Measurements from ENCODE around the gene BTBD2.
"Not testable (repeated sequence)": the region's sequence is repeated elsewhere in the genome, so short reads cannot be mapped to it uniquely, and the experiment has no call there.

BTBD2 gene

GRCh38 chr19:2040647-2041432, 25.3 kb upstream of the BTBD2 start:
- no peak for DNase-seq (ENCODE audit: extremely low read depth in 1 of 2, low read depth in 1 of 2)

DNA sequence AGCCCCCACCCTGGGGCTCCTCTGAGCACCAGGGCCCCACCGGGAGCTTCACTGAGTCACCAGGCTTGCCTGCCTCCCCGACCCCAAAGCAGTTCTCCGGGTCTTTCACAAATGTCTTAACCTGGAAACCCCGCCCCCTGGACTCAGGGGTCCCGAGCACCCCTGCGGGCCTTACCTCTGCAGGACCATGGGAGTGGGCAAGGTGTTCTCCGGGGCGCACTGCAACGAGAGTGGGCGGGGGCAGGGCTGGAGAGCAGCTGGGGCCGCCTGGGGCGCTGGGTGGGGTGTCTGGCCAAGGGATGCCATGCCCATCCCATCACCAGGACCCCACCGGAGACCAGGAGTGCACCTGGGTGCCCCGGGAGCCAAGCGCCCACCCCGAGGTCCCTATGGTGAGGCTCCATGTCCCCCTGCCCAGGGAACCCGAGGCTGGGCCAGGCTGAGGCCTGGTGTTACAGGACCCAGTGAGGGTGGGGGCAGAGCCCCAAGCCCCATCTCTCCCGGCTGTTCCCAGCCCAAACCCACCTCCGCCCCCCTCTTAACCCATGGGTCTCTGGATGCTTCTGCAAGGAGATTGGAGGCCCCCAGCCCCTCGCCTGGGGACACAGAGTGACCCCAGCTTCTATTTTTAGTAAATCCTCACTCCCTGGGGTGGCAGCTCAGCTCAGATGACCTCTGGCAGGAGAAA, 24.6 kb upstream of the BTBD2 start:
- no peak for DNase-seq (ENCODE audit: extremely low read depth in 1 of 2, low read depth in 1 of 2)

- no peak for DNase-seq (ENCODE audit: extremely low read depth in 1 of 2, low read depth in 1 of 2)
Observed at GRCh38 chr19:2039089-2039958, 23.8 kb upstream of the BTBD2 start.

- no peak for DNase-seq (ENCODE audit: extremely low read depth in 1 of 2, low read depth in 1 of 2)
Observed at GRCh38 chr19:2038284-2039088, 23.0 kb upstream of the BTBD2 start.

DNA sequence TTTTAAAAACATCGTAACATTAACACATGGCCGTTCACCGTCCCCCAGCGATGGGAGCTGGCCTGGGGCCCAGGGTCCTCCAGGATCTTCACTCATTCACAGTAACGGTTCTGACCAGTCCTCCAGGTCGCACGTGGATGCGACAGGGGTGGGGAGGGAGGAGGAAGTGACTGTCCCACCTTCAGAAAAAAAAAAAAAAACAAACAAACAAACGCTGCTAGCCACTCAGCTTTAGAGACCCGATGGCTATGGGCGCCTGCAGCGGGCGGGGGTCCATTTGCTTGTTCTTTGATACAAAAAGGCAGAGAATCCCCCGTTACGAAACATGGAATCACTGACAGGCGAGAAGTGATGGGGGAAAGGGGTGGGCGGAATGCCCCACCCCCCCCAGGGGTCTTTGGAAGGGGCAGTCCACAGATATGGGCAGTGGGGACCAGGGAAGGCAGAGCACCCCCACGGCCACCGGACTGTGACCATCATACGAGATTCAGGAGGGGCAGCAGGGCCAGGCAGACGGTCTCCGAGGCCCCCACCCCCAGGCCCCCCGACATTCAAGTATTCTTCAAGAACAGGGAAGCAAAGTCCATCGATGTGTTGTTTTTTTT, 22.2 kb upstream of the BTBD2 start:
- DNase-seq (ENCODE audit: extremely low read depth in 1 of 2, low read depth in 1 of 2), result no peak

- no peak for DNase-seq (ENCODE audit: extremely low read depth in 1 of 2, low read depth in 1 of 2)
Observed at GRCh38 chr19:2036424-2036823, 20.9 kb upstream of the BTBD2 start.

- no peak for DNase-seq (ENCODE audit: extremely low read depth in 1 of 2, low read depth in 1 of 2)
Observed at GRCh38 chr19:2035590-2035991, 20.1 kb upstream of the BTBD2 start.

- DNase-seq (ENCODE audit: extremely low read depth in 1 of 2, low read depth in 1 of 2), result no peak
Observed at GRCh38 chr19:2034729-2035589, 19.4 kb upstream of the BTBD2 start.

- not testable (repeated sequence) for DNase-seq (ENCODE audit: extremely low read depth in 1 of 2, low read depth in 1 of 2)
Observed at GRCh38 chr19:2034253-2034652, 18.7 kb upstream of the BTBD2 start.

DNA sequence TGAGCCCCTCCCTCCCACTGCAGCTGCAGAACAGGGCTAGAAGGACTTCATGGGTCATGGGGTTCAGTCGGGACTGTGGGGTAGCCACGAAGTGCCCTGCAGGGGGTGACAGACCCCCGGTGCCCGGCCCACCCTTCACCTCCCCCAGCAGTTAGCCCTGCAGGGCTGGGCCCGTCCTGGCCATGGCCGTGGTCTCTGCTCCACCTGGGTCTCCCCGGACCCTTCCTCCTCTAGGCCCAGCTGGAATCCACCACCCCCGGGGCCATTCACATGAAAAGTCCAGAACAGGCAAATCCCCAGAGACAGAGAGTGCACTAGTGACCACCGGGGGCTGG, 18.3 kb upstream of the BTBD2 start:
- no peak for DNase-seq (ENCODE audit: extremely low read depth in 1 of 2, low read depth in 1 of 2)

DNA sequence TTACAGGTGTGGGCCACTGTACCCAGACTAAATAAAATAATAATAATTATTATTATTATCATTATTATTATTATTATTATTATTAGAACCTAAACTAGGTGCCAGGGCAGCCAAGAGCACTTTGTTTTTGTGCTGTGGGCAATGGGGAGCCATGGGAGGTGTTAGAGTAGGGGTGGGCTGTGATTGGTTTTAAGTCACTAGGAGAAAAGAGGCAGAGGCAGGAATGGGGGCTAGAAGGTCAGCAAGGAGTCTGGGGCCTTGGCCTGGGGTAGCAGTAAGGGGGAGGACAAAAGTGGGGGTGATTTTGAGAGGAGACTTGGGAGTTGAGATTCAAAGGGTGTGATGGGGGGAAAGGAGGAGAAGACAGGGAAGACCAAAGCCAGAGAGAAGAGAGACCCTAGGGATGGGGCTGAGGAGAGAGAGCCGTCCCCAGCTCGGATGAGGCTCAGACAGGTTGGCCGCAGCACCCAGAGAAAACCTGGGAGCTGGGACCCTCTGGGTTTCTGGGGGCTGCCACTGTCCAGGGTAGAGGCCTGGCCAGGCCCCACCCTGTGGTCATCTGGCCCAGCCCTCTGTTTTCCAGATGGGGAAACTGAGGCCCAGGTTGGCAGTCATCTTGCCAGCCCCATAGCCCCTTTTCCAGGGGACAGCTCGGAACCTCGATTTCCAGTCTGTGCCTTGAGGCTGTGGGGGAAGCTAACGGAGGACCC, 17.8 kb upstream of the BTBD2 start:
- DNase-seq (ENCODE audit: extremely low read depth in 1 of 2, low read depth in 1 of 2), result no peak

DNA sequence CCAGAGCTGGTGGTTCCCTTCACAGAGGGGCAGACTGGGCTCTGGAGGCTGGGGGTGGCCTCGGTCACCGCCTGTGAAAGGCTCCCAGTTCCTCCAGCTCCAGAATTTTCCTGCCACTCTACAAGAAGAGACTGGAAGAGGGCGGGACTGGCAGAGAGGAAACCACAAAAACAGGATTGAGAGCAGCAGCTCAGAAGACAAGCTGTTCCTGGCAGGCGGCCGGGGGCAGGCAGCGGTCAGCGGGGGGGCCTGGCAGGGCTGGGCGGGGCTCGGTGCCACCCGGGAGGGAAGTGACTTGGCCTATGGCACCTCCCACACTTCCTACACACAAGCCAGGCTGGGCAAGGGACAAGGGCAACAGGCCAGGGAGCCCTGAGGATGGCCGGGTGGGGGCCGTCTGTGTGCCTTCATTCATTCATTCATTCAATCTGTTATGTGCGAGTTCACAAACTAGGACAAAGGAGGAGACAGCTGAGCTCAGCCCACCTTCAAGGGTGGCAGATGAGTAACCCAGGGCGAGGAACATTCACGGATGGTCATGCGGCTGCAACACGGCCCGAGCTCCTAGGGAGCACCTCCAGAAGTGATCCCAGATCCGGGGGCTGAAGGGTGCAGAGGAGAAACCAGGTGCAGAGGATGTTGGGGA, 16.9 kb upstream of the BTBD2 start:
- no peak for DNase-seq (ENCODE audit: extremely low read depth in 1 of 2, low read depth in 1 of 2)

DNA sequence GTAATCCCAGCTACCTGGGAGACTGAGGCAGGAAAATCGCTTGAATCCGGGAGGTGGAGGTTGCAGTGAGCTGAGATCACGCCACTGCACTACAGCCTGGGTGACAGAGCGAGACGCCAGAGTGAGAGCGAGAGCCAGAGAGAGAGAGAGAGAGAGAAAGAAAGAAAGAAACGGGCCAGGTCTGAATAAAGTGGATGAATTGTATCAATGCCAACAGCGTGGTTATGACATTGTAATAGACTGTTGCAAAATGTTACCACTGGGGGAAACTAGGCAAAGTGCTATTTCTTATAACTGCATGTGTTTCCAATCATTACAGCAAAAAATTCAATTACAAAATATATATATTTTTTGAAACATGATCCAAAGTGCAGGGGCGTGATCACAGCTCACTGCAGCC, 11.8 kb upstream of the BTBD2 start:
- no peak for DNase-seq (ENCODE audit: extremely low read depth in 1 of 2, low read depth in 1 of 2)

- DNase-seq (ENCODE audit: extremely low read depth in 1 of 2, low read depth in 1 of 2), result no peak
Observed at GRCh38 chr19:2026770-2027169, 11.3 kb upstream of the BTBD2 start.

GRCh38 chr19:2022289-2022688, 6.8 kb upstream of the BTBD2 start:
- DNase-seq (ENCODE audit: extremely low read depth in 1 of 2, low read depth in 1 of 2), result no peak

DNA sequence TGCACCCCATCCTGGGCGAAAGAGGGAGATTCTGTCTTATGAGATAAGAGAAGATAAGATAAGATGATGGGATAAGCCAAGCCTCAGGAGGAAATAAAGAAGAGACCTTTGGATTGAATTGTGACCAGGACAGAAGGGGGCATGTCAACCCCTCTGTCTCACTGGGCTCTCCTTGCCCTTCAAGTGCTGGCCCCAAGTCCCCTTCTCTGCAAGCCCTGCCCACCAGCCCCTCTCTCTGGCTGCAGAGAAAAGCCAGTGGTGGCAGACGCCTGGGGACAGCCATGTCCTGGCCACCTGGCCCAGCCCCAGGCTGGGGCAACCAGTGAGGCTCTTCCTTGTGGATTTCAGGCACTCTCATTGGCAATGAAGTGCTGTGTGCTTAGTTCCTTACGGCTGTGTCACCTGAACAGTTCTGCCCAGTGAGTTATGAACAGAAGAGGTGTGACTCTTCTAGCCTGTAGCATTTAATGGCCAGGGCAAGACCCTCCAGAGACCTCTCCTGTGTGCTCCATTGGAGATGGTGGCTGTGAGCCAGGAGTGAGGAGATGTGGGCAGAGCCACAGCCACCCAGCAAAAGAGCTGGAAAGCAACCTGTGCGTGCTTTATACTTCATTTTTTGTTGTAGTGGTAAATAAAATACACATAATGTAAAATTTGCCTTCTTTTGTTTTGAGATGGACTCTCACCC, 6.1 kb upstream of the BTBD2 start:
- no peak for DNase-seq (ENCODE audit: extremely low read depth in 1 of 2, low read depth in 1 of 2)

- DNase-seq (ENCODE audit: extremely low read depth in 1 of 2, low read depth in 1 of 2), result no peak
Observed at GRCh38 chr19:2018752-2019151, 3.2 kb upstream of the BTBD2 start.
